ENCODE measurements around the gene TMEM63C. TPM values are rescaled to one million over a fixed set of nuclear protein-coding genes. Genes with fewer than 3 reads are reported as not detected.
A peak's percentile ranks its signal among the peaks of the same experiment; 100 is the strongest.
"Not testable (repeated sequence)": the region's sequence is repeated elsewhere in the genome, so short reads cannot be mapped to it uniquely, and the experiment has no call there.

Gene TMEM63C
- total RNA-seq, 4 donors from 2014 or later: 0.13 to 4.1 (median 0.54) TPM

DNA sequence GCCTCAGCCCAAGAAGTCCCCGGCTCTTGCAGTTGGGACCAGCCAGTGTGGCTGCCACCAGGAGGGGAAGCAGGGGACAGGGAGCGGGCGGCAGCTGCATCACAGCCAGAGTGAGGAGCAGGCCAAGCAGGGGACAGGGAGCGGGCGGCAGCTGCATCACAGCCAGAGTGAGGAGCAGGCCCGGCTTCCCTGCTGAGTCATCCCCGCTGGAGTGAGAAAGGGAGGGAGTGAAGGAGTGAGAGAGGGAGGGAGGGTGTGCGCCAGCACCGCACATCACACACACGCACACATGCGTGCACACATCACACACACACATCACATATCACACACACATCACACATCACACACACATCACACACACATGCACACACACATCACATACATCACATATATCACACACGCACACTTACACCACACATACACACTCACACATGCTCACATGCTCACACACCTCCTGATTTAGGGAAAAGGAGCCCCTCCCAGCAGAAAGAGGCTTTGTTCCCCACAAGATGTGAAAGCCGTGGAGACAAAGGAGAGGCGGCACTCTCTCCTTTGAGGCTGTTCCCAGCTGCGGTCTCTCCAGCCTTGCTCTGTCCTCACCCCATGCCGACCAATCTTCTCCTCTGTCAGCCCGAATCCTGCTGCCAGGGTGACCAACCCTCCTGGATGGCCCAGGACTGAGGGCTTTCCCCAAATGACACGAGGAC lies 23.3 kb upstream of the TMEM63C start:
- WGBS, 2 donors: 15 to 20% methylated on average over 18 of the region's 18 CpGs
- DNase-seq: peak; percentile 20 to 37
- Histone ChIP-seq H3K9me3 (no peaks in the 10 kb centered on the region), H3K27me3 (peaks cover 2% of the 10 kb centered on the region), H3K27ac (no peak overlapping the region), H3K36me3 (no peaks in the 10 kb centered on the region), H3K4me1 (no peaks in the 10 kb centered on the region), H3K4me3 (replicated peaks in 1 of 3) (no peak overlapping the region)
- intact Hi-C loops (cut with DNase I): loop anchor here (10.0 kb wide), 1 partner anchor 156 kb away; no protein-coding TSS in a partner anchor
- TF ChIP-seq, protein P1, sequence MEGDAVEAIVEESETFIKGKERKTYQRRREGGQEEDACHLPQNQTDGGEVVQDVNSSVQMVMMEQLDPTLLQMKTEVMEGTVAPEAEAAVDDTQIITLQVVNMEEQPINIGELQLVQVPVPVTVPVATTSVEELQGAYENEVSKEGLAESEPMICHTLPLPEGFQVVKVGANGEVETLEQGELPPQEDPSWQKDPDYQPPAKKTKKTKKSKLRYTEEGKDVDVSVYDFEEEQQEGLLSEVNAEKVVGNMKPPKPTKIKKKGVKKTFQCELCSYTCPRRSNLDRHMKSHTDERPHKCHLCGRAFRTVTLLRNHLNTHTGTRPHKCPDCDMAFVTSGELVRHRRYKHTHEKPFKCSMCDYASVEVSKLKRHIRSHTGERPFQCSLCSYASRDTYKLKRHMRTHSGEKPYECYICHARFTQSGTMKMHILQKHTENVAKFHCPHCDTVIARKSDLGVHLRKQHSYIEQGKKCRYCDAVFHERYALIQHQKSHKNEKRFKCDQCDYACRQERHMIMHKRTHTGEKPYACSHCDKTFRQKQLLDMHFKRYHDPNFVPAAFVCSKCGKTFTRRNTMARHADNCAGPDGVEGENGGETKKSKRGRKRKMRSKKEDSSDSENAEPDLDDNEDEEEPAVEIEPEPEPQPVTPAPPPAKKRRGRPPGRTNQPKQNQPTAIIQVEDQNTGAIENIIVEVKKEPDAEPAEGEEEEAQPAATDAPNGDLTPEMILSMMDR (IDR thresholded peaks at IDR 0.05): no peak
- TF ChIP-seq POLR2A (IDR thresholded peaks at IDR 0.05): no peak

- no peak for DNase-seq
- WGBS, 2 donors: 76 to 78% methylated on average over 2 of the region's 2 CpGs
- H3K9me3 ChIP-seq: no peaks in the 10 kb centered on the region
- no peak for TF ChIP-seq POLR2A (IDR thresholded peaks at IDR 0.05)
- TF ChIP-seq, protein P1 (IDR thresholded peaks at IDR 0.05): no peak
- no peak overlapping the region for H3K27ac ChIP-seq
- H3K4me3 ChIP-seq (replicated peaks in 1 of 3): no peak overlapping the region
- no peaks in the 10 kb centered on the region for H3K4me1 ChIP-seq
- H3K27me3 ChIP-seq: peaks cover 2% of the 10 kb centered on the region
- no peaks in the 10 kb centered on the region for H3K36me3 ChIP-seq
- intact Hi-C loops (cut with DNase I): loop anchor here (10.0 kb wide), 1 partner anchor 156 kb away; no protein-coding TSS in a partner anchor
Observed at GRCh38 chr14:77158882-77159255, 22.7 kb upstream of the TMEM63C start.

DNA sequence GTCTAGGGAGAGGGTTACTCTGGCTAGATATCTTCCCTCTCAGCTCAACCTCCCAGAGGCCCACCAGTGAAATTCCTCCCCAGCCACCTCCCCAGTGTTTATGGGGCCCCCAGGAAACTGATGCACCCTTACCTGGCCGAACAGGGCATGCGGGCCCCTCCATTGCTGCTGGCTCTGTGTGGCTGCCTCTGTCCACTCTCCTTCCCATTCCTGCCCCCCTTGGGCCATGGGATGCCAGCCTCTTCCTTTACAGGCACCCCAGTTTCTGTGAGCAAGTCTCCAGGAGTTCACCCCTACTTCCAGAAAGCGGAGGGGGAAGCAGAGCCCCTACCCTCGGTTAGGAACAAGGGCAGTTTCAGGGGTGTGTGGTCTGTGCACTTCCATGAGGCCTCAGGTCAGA lies 20.6 kb upstream of the TMEM63C start:
- H3K4me3 ChIP-seq (replicated peaks in 1 of 3): no peak overlapping the region
- H3K27ac ChIP-seq: no peak overlapping the region
- no peaks in the 10 kb centered on the region for H3K9me3 ChIP-seq
- no peaks in the 10 kb centered on the region for H3K4me1 ChIP-seq
- 78 to 83% methylated on average over 4 of the region's 4 CpGs for WGBS, 2 donors
- no peak for DNase-seq
- intact Hi-C loops (cut with DNase I): no loop called here
- H3K36me3 ChIP-seq: no peaks in the 10 kb centered on the region
- TF ChIP-seq, protein P1 (IDR thresholded peaks at IDR 0.05): no peak
- no peak for TF ChIP-seq POLR2A (IDR thresholded peaks at IDR 0.05)
- H3K27me3 ChIP-seq: peaks cover 2% of the 10 kb centered on the region

DNA sequence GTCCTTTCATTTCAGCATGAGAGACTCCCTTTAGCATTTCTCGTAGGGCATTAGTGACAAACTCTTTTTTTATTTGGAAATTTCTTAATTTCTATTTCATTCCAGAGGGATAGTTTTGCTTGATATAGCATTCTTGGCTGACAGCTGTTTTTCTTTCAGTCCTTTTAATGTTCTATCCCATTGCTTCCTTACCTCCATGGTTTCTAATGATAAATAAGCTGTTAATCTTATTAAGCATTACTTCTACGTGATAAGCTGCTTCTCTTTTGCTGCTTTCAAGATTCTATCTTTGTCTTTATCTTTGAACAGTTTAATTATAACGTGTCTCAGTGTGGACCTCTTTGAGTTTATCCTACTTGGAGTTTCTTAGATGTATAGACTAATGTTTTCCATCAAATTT lies 11.6 kb upstream of the TMEM63C start:
- WGBS, 2 donors: 71% methylated on average over 3 of the region's 3 CpGs
- no peak for DNase-seq
- Histone ChIP-seq H3K27ac (no peak overlapping the region), H3K36me3 (no peaks in the 10 kb centered on the region), H3K9me3 (no peaks in the 10 kb centered on the region), H3K4me3 (replicated peaks in 1 of 3) (no peak overlapping the region), H3K27me3 (no peaks in the 10 kb centered on the region), H3K4me1 (no peaks in the 10 kb centered on the region)
- TF ChIP-seq, protein P1 (IDR thresholded peaks at IDR 0.05): no peak
- no peak for TF ChIP-seq POLR2A (IDR thresholded peaks at IDR 0.05)
- intact Hi-C loops (cut with DNase I): no loop called here

GRCh38 chr14:77172916-77173315 lies 8.7 kb upstream of the TMEM63C start:
- H3K36me3 ChIP-seq: no peaks in the 10 kb centered on the region
- WGBS, 2 donors: 72 to 74% methylated on average over 5 of the region's 5 CpGs
- no peaks in the 10 kb centered on the region for H3K9me3 ChIP-seq
- DNase-seq: no peak
- intact Hi-C loops (cut with DNase I): no loop called here
- TF ChIP-seq, protein P1 (IDR thresholded peaks at IDR 0.05): no peak
- TF ChIP-seq POLR2A (IDR thresholded peaks at IDR 0.05): no peak
- no peak overlapping the region for H3K4me3 ChIP-seq (replicated peaks in 1 of 3)
- no peaks in the 10 kb centered on the region for H3K4me1 ChIP-seq
- no peak overlapping the region for H3K27ac ChIP-seq
- no peaks in the 10 kb centered on the region for H3K27me3 ChIP-seq

DNA sequence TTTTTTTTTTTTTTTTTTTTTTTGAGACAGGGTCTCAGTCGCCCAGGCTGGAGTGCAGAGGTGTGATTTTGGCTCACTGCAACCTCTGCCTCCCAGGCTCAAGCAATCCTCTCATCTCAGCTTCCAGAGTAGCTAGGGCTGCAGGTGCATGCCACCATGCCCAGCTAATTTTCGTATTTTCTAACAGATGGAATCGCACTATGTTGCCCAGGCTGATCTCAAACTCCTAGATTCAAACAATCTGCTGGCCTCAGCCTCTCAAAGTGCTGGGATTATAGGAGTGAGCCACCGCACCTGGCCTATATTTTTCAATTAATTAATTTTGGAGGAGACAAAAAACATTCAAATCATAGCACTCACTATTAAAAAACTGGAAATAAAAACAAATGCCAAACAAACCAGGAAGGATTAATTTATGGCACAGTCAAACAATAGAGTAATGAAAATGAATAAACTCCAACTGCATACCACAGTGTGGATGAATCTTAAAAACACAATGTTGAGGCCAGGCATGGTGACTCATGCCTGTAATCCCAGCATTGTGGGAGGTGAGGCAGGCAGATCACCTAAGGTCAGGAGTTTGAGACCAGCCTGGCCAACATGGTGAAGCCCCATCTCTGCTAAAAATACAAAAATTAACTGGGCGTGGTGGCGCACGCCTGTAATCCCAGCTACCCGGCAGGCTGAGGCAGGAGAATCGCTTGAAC lies 7.5 kb upstream of the TMEM63C start:
- H3K4me3 ChIP-seq (replicated peaks in 1 of 3); H3K27ac ChIP-seq; DNase-seq; H3K9me3 ChIP-seq; H3K4me1 ChIP-seq; H3K36me3 ChIP-seq; intact Hi-C loops (cut with DNase I); H3K27me3 ChIP-seq: not testable (repeated sequence)
- WGBS, 2 donors: 91 to 94% methylated on average over 9 of the region's 9 CpGs

All from thyroid gland (tissue), 4 donors.